Measurements from ENCODE around the gene MACC1.
"Not testable (repeated sequence)": the region's sequence is repeated elsewhere in the genome, so short reads cannot be mapped to it uniquely, and the experiment has no call there.

MACC1 gene

DNA sequence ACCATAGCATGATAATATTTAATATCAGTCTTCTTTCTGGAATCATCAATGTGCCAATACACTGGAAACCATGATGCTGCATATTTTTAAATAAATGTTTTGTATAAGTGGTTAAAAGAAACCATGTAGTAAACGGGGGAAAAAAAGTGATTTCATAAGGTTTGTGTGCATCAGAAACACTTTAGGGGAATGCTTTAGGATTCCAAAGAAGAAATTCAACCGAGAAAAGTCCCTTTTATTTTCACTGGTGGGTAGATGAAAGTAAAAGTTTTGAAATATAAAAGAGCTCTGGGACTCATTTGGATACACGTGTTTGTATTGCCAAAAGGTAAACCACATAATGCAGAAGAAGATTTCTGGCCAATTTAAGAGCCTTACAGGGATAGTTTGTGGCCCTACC is 11.9 kb upstream of the MACC1 start:
- no peak for DNase-seq (ENCODE audit: low read depth)

DNA sequence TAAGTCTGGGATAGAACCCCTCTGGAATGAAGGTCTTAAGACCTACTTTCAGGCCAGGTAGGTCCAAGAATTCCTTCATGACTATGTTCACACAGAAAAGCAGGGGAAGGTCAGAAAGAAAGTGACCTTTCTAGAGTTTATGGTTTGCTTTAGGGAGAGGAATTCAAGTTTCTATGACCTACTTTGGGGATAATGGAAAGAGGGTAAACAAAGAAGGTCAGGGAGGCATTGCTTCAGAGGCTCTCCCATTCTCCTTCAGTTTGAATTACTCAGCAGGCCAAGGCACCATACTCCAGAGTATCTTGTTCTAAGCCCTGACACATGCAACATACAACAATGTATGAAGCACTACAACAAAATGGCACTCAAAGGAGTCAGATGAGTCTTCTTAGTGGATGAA is 11.5 kb upstream of the MACC1 start:
- DNase-seq (ENCODE audit: low read depth) = no peak

DNA sequence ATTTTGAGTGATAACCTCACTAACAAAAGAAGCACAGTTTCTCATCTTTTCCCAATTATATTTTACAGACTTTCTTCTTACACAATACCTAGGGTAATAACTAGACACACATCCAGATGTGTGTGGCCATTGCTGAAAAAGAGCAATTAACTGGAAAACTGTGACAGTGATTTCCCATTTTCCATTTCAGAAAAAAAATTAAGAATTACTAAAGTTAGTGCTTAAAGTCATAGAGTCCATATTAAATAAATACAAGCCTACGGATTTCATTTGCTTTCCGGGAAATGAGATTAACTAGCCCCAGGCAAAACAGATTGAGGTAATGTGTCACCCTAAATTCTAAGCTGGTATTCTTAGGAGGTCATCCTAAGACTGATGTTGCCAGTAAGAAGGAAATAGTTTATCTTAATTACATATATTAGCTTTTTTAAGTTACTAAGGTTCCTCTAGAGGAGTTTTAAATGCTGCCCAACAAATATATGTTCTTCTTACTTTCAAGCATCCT is 10.2 kb upstream of the MACC1 start:
- DNase-seq (ENCODE audit: low read depth) = no peak

DNA sequence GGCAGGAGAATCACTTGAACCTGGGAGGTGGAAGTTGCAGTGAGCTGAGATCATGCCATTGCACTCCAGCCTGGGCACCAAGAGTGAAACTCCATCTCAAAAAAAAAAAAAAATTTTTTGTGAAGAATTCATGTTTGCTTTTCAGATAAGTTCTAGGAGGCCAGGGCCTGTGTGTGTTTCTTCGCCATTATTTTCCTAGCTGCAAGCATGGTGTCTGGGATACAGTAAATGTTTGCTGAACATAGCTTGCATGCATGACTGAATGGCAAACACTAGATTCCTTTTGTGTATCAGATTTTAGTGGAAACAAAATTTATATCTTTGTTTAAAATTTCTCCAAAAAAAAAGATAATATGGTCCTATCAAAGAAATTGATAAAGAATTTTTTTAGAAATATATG is 9.7 kb upstream of the MACC1 start:
- no peak for DNase-seq (ENCODE audit: low read depth)

DNA sequence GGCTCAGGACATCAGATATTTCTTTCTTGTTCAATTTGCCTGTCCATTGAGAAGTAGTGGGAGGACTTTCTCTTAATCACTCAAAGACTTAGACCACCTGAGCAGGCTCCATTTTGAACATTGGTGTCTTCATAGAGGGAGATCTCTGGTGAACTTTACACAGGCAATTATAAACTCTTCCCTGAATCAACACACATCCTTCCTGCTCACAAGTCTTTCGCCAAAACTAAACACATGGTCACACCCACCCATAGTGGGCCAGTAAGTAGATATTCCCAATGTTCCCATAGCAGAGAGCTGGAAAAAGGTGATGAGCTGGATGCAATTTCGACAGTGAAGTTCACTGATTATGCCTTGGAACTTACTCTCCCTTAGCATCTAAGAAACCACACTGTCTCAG is 8.2 kb upstream of the MACC1 start:
- no peak for DNase-seq (ENCODE audit: low read depth)

DNA sequence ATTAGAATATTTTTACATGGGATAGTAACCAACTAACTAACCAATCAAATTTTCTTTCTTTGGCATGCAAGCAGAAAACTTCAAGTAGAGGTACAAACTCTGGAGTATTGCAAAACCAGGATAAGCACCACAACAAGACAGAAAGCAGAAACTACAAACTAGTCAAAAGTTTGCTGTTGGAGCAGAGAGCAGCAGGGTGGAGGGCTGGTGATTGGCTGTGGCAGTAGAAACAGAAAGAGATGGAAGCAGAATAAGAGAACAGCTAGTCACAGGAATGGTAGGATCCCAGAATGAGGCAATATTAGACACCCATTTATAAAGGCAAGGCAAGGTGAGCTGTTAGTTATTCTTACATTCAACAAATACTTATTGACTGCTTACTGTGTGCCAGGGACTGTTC is 6.8 kb upstream of the MACC1 start:
- no peak for DNase-seq (ENCODE audit: low read depth)

DNA sequence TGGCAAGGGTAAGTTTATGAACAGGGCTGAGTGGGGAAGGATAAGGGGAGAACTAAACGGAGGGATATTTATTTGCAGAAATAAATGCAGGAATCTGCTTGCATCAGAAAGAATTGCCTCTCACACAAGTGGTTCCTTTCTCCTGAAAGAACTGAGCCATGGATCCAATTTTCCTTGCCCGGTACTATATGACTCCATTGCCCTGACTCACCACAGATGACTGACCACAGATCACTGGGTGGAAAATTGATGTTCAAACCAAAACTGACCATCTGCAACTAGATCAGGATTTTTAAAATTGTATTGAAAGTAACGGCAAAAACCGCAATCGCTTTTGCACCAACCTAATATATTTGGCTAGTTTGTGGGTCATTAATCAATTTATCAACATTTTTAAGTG is 6.2 kb upstream of the MACC1 start:
- DNase-seq (ENCODE audit: low read depth) = no peak

DNA sequence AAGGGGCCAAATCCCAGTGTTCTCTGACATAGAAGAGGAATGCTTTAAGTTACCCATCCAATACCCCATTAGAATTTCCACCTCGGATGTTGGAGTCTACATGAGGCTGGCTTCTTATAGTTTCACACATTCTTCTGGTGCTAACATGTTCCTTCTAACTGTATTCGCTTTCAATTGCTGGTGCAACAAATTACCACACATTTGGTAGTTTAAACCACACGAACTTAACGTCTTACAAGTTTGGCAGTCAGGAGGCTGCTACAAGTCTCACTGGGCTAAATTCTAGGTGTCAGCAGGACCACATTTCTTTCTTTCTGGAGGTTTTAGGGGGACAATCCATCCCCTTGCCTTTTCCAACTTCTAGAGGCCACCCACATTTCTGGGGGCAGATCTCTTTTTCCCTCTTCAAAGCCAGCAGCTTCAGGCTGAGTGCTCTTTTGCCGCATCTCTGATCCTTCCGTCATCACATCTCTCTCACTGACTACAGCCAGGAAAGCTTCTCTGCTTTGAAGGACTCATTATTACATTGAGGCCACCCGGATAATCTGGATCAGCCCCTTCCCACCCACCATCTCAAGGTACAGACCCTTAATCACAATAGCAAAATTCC is 5.1 kb upstream of the MACC1 start:
- no peak for DNase-seq (ENCODE audit: low read depth)

DNA sequence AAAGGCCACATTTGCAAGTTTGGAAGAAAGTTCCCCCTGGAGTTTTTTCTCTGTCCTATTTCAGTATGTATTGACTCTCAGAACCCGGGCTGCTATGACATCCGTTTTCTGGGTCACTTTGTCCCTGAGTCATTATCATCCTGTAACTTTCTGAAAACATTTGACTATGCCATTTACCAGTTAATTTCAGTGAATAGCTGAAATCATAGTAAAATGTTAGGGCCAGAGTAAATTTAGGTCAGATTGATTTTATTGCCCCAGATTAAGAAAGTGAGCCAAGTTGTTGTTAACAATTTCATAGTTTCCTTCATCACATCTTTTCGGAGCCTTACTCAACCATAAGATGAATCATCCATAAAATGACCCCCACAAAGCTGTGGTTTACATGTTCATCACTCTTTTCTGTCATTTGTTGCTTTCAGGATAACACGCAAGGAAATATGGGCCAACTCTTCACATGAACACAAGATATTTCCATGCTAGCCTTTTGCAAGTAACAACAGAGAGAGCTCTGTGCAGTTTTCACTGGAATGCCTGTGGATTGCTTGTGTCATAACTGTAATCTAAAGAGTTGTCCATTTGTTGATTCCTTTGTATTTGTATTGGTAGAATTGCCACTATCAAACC is 3.9 kb upstream of the MACC1 start:
- DNase-seq (ENCODE audit: low read depth) = no peak

DNA sequence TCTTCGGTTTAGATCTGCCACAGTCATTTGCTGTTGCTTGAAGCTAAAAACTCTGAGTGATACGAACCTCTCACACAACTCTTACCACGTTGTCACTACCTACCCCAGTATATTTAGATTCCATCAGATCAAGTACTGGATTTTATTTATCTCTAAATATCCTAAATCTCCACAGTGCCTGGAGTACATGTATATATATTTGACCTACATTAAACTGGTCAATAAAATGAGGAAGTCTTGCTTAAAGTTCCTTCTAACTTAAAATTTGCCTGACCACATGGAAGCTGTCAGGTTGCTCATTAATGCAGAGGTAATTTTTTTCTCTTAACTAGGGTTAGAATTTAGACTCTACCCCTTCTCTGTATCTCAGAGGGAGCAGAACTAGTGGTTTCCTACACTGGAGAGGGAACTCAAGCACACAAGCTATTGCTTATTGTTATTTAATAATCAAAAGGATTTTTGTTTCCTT is 3.1 kb upstream of the MACC1 start:
- DNase-seq (ENCODE audit: low read depth) = no peak

DNA sequence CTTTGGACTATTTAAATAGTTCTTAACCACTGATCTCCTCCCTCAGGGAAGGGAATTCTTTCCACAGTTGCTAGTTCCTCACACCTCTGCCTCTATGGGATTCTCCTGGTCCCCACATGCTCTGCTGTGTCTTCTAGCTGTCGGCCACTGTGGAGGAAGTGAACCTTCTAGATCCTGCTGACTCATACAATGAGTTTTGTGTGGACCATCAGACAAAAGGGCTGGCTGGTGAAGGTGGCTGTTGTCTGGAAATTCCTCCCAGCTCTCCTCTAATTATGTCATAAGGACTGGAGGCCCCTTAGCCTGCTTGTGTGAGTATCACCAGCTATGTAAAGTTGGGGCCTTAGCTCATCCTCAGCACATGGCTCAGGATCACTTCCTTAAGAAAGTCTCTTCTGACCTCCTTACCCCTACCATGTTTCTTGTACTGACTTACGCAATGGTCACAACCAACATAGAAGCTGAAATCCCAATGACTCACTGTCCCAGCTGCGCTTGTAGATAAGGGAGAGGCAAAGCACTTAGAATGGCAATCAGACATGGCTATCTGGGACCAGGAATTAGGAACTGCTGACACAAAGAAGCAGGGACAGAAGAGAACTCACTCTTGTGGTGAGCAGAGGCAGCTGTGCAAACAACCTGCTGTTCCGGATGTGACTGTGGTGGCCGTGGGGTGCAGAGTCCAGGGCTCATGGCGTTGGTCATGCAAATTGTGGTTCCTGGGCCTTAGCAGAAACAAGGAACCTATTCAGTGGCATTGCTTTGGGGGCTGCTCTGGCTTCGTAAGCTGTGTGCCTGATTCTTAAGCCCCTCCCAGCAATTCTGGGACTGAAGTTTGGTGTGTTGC is 2.5 kb upstream of the MACC1 start:
- no peak for DNase-seq (ENCODE audit: low read depth)

DNA sequence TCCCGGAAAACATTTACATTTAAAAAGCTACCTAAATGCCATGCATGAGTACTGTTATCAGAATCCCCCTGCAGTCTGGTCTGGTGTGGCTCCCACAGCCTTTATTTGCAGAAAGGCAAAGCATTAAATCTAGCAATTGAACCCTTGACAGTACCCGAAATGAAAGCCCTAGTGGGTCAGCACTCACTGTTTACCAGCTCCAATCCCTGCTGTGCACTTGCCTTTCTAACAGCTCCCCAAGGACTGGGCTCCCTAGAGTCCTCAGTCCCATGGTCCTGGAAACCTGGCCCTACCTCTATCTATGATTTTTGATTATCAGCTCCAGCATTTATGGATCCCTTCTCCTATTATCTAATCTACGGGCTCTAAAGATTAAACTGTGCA is 1.9 kb upstream of the MACC1 start:
- no peak for DNase-seq (ENCODE audit: low read depth)

DNA sequence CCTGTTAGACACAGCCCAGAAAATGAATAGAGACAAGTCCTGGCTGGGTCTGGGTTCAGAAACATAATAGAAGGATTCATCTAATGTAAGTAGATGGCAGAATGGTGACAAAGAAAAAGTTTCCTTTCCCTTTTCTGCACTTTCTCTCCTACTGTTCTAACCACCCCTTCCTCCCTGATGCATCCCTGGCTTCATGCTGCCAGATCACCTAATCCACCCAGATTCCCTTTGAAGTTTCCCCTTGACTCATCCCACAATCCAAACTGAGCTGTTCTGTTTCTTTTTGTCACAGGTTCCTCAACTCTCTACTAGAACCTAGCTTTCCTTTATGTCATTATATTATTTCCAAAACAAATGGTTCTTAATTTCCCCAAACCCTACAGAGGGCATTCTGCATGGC is 1.1 kb upstream of the MACC1 start:
- no peak for DNase-seq (ENCODE audit: low read depth)

DNA sequence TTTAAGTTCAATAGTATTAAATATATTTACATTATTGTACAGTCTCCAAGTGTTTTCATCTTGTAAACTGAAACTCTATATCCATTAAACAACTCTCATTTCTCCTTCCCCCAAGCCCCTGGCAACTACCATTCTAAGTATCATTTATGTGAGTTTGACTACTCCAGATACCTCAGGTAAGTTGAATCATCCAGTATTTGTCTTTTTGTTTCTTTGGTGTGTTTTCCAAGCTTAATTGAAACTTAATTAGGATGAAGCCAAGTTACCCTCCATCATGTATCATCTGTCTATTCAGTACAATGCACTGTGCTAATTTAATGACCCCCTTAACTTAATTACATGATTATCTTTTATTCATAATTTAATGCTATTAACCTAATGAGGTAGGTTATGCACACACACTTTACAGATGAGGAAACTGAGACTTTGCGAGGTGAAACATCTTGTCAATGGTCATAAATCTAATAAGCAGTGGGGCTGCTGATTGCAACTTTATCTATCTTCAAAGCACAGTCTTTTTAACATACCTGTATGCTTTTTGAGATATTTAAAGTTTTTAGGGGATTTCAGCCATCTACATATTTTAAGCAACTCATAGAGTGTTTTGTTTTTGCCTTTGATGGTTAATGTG is 663 bp downstream of the MACC1 start:
- no peak for DNase-seq (ENCODE audit: low read depth)

DNA sequence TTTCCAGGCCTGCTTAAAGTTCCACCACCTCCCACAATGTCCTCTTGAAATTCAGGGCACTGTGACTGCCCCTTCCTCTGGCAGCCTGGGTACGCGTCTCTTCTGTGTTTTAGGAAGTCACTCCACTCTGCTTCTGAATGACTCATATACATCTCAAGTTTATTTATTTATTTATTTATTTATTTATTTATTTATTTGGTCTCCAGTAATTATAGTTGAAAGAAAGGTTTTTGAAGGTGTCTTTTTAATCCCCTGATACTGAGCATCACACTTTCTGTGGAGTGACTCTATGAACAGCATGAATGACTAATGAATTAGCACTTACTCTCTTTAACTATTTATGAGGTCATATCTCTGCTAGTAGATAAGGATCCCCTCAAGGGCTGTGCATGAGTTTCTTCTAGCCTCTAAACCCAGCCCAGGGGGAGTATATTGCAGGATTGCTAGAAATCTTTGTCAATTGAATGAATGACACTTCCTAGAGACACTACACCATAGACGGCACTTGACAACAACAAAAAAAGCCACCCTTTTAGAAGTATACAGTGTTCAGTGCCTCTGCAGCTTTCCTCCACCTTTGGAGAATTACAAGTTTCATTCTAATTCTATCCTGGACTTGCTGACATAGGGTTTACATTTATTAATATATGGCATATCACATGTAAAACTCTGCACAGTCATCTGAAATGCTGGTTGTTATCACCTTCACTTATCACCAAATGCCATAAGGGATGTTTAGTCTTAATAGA is 2.1 kb downstream of the MACC1 start:
- DNase-seq (ENCODE audit: low read depth) = no peak

DNA sequence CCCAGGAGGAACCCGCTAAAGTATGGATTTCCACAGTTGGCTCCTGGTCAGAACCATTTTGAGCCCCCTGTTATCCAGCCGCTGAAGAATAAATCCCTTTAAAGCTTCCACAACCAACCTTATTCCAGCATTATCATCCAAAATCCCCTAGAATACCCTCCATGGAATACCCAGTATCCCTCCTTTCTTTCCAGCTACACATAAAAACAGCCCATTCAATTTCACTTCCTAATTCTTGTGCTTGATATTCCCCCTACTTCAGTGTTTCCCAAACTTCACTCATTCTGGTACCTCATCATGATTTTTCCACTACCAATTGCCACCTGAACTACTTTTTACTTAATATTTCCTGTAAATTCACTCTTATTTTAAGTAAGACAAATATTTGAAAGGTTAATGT is 3.1 kb downstream of the MACC1 start:
- no peak for DNase-seq (ENCODE audit: low read depth)

DNA sequence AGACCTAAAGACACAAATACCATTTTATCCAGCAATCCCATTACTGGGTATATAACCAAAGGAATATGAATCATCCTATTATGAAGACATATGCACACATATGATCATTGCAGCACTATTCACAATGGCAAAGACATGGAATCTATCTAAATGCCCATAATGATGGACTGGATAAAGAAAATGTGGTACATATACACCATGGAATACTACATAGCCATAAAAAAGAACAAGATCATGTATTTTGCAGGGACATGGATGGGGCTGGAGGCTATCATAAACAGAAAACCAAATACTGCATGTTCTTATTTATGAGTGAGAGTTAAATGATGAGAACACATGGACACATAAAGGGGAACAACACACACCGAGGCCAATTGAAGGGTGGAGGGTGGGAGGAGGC is 3.8 kb downstream of the MACC1 start:
- no peak for DNase-seq (ENCODE audit: low read depth)

DNA sequence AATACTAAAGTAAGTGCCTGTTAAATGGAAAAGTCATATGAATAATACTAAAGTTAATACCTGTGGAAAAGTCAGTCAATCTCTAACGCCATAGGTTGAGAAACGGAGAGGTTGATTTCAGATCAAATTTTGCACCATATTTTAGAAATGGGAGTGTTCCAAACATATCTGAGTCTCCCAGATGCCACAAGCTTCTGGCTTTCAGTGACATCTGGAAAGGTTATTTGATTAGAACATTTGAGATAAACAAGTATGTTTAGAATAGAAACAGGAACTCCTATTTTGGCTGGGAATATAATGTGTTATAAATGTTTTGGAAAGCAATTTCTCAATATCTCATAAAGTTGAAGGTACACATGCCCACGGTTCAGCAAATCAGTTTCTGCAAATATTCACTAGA is 5.8 kb downstream of the MACC1 start:
- DNase-seq (ENCODE audit: low read depth) = no peak

DNA sequence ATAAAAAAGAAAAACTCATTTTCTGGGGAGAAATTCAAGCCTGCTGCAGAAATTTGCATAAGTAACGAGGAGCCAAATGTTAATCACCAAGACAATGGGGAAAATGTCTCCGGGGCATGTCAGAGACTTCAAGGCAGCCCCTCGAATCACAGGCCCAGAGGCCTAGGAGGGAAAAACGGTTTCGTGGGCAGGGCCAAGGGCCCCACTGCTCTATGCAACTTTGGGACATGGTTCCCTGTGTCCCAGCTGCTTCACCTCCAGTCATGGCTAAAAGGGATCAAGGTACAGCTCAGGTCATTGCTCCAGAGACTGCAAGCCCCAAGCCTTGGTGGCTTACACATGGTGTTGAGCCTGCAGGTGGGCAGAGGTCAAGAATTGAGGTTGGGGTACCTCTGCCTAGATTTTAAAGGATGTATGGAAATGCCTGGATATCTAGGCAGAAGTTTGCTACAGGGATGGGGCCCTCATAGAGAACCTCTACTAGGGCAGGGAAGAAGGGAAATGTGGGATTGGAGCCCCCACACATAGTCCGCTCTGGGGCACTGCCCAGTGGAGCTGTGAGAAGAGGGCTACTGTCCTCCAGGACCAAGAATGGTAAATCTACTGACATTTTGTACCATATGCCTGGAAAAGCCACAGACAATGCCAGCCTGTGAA is 8.4 kb downstream of the MACC1 start:
- DNase-seq (ENCODE audit: low read depth) = no peak

DNA sequence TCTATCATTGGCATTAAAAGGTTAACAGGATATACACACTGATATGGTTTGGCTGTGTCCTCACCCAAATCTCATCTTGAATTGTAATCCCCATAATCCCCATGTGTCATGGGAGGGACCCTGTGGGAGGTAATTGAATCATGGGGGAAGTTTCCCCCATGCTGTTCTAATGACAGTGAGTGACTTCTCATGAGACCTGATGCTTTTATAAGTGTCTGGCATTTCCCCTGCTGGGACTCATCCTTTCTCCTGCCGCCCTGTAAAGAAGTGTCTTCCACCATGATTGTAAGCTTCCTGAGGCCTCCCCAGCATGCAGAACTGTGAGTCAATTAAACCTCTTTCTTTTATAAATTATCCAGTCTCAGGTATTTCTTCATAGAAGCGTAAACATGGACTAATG is 9.4 kb downstream of the MACC1 start:
- not testable (repeated sequence) for DNase-seq (ENCODE audit: low read depth)

DNA sequence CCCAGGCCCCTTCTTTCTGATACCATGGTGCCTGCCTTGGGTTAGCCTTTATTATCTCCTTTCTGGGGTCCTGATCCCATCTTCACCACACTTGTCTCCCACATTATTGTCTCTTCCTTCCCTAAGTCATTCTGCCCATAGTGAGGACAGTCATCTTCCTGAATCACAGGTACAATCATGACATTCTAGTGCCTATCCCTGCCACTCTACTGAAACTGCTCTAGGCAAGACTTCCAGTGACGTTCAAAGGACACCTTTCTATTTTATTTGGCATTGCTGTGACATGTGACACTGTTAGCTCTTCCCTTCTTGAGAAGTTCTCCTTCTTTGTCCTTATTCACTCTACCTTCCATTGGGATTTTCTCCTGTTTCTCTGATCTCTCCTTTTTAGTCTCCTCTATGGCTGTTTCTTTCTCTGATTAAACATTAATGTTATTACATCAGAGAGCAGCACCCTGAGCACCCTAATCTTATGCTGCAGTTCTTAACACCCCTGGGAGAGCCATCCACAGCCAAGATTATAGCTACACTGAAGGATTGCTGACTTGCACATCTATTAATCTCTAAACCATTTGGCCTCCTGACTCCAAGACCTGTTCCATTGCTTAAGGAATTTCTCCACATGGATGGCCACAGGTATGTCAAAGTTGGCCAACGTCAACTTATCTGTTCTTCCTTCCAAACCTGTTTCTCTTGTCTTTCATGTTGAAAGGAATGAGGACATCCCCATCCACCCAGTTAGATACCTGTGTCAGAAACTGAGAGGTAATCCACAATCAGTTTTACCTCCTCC is 10.9 kb downstream of the MACC1 start:
- no peak for DNase-seq (ENCODE audit: low read depth)

Measured in activated T-cell treated with anti-CD3 and anti-CD28 coated beads for 48 hours (primary cell).